HCT116 (cell line): Measurements from ENCODE around the gene FAM151B. TPM values are rescaled to one million over a fixed set of nuclear protein-coding genes. Genes with fewer than 3 reads are reported as not detected.

Source experiments
- ATAC-seq: fragments of 200-7000 bp; cut with Tn5 transposase; 2 replicates; pipeline ENCODE4 v1.9.1; 2020; ENCODE audit warnings: mild to moderate bottlenecking, moderate library complexity
- BruUV-seq: library from RNA; stranded (reverse); fragments of 400-500 nt; replicated peaks from 2 replicates; lab custom pipeline; 2021; lab: Mats Ljungman, UMichigan
- CTCF ChIA-PET: fragments of 300-600 bp; sonication (Branson Sonifier 250); formaldehyde crosslinking; loops from one replicate; lab custom pipeline; 2021; ENCODE audit warnings: antibody characterized with exemption; lab: Charles Lee
- POLR2A ChIA-PET: fragments of 300-600, 350-600 bp; sonication (Branson Sonifier 250); formaldehyde crosslinking; loops from one replicate; lab custom pipeline; 2021; ENCODE audit warnings: antibody characterized with exemption; lab: Charles Lee
- RAD21 ChIA-PET, 2 experiments: fragments of 300-600 bp; sonication (Branson Sonifier 250); formaldehyde crosslinking; loops; one replicate each; lab custom pipeline; 2023; ENCODE audit warnings: low total read pairs in 2 of 2; ENCODE audit not compliant: uncharacterized antibody in 2 of 2, unreplicated experiment in 2 of 2, low non-redundant PET in 1 of 2; lab: Charles Lee
- DNase-seq: peaks from one replicate; pipeline ENCODE4 v3.0.0-alpha.2; 2010; ENCODE audit warnings: low read depth, low spot score
- H2AFZ ChIP-seq: fragments of 200-600 bp; shearing (Covaris generic), sonication (generic); 2 replicates; pipeline ENCODE4 v1.6.1; 2017; ENCODE audit warnings: low read depth, mixed run types, mixed read lengths, antibody characterized with exemption, low read length; ENCODE audit not compliant: poor library complexity, severe bottlenecking
- H3K27ac ChIP-seq: 2 replicates; pipeline ENCODE4 v1.5.1; 2012; ENCODE audit warnings: low read depth, low read length
- H3K27me3 ChIP-seq: fragments of 200-600 bp; sonication (generic); 2 replicates; pipeline ENCODE4 v1.6.1; 2016; ENCODE audit warnings: mixed run types, low read length, mixed read lengths; ENCODE audit not compliant: insufficient read depth
- H3K36me3 ChIP-seq, 2 experiments: fragments of 200-500 bp in 1 of 2; fragments of 200-600 bp in 1 of 2; sonication (Bioruptor generic) in 1 of 2; sonication (generic) in 1 of 2; 2 replicates each; pipeline versions ENCODE4 v1.5.1 to v1.6.1; 2014 to 2016; ENCODE audit warnings: low read length in 2 of 2, inconsistent platforms in 1 of 2, mixed read lengths in 1 of 2, mixed run types in 1 of 2; ENCODE audit not compliant: insufficient read depth in 2 of 2, control insufficient read depth in 1 of 2
- H3K4me1 ChIP-seq, 2 experiments: fragments of 200-600 bp in 1 of 2; sonication (generic) in 1 of 2; 2 replicates each; pipeline versions ENCODE4 v1.5.1 to v1.6.1; 2012 to 2017; ENCODE audit warnings: low read length in 2 of 2, inconsistent platforms in 1 of 2, mild to moderate bottlenecking in 1 of 2, mixed read lengths in 1 of 2, mixed run types in 1 of 2, moderate library complexity in 1 of 2; ENCODE audit not compliant: insufficient read depth in 2 of 2, control insufficient read depth in 1 of 2
- H3K4me2 ChIP-seq: fragments of 200-600 bp; sonication (generic); 2 replicates; pipeline ENCODE4 v1.6.1; 2017; ENCODE audit warnings: mixed run types, low read length, mixed read lengths
- H3K4me3 ChIP-seq, 2 experiments: fragments of 200-600 bp in 1 of 2; sonication (generic) in 1 of 2; replicated peaks in 1 of 2; 2 replicates each; pipeline ENCODE4 v1.5.1; 2011 to 2016; ENCODE audit warnings: low read length in 2 of 2, control low read depth in 1 of 2, low read depth in 1 of 2, mild to moderate bottlenecking in 1 of 2, mixed read lengths in 1 of 2, mixed run types in 1 of 2
- H3K79me2 ChIP-seq: fragments of 200-600 bp; sonication (generic); 2 replicates; pipeline ENCODE4 v1.6.1; 2017; ENCODE audit warnings: mild to moderate bottlenecking, mixed run types, low read length, moderate library complexity, mixed read lengths; ENCODE audit not compliant: insufficient read depth
- H3K9ac ChIP-seq: fragments of 200-600 bp; sonication (generic); 2 replicates; pipeline ENCODE4 v1.6.1; 2016; ENCODE audit warnings: low read length, mixed read lengths
- H3K9me2 ChIP-seq: fragments of 200-600 bp; sonication (generic), shearing (Covaris generic); 2 replicates; pipeline ENCODE4 v1.6.1; 2017; ENCODE audit warnings: mixed run types, mild to moderate bottlenecking, moderate library complexity; ENCODE audit not compliant: insufficient read depth
- H3K9me3 ChIP-seq, 2 experiments: fragments of 200-500 bp in 1 of 2; fragments of 200-600 bp in 1 of 2; sonication (Bioruptor generic) in 1 of 2; sonication (generic) in 1 of 2; 2 replicates each; pipeline ENCODE4 v1.6.1; 2014 to 2017; ENCODE audit warnings: low read length in 2 of 2, mixed read lengths in 2 of 2, inconsistent platforms in 1 of 2, low read depth in 1 of 2, mild to moderate bottlenecking in 1 of 2, mixed run types in 1 of 2, moderate library complexity in 1 of 2; ENCODE audit not compliant: control insufficient read depth in 1 of 2, insufficient read depth in 1 of 2
- H4K20me1 ChIP-seq: fragments of 200-600 bp; sonication (generic), shearing (Covaris generic); 2 replicates; pipeline ENCODE4 v1.6.1; 2017; ENCODE audit warnings: mixed run types, mild to moderate bottlenecking, moderate library complexity; ENCODE audit not compliant: insufficient read depth
- ATF3 ChIP-seq: IDR thresholded peaks from 2 replicates; pipeline ENCODE4 v1.6.1; 2012
- CBX3 ChIP-seq: IDR thresholded peaks from 2 replicates; pipeline ENCODE4 v1.6.1; 2012; ENCODE audit warnings: low read depth
- CEBPB ChIP-seq: IDR thresholded peaks from 2 replicates; pipeline ENCODE4 v1.6.1; 2012; ENCODE audit warnings: low read depth
- EGR1 ChIP-seq: IDR thresholded peaks from 2 replicates; pipeline ENCODE4 v1.6.1; 2012; ENCODE audit warnings: low read depth
- EZH2 ChIP-seq: fragments of 200-600 bp; sonication (generic); IDR thresholded peaks from 2 replicates; pipeline ENCODE4 v1.6.1; 2017; ENCODE audit warnings: antibody characterized with exemption, mixed run types
- EZH2phosphoT487 ChIP-seq: fragments of 200-600 bp; IDR thresholded peaks from 2 replicates; pipeline ENCODE4 v1.6.1; 2018; ENCODE audit warnings: antibody characterized with exemption, borderline replicate concordance
- FOSL1 ChIP-seq: IDR thresholded peaks from 2 replicates; pipeline ENCODE4 v1.6.1; 2012; ENCODE audit warnings: low read depth
- POLR2AphosphoS5 ChIP-seq: IDR thresholded peaks from 2 replicates; pipeline ENCODE4 v1.6.1; 2011; ENCODE audit warnings: mild to moderate bottlenecking, low read depth, low read length, moderate library complexity
- REST ChIP-seq: IDR thresholded peaks from 2 replicates; pipeline ENCODE4 v1.6.1; 2012; ENCODE audit warnings: low read depth
- SP1 ChIP-seq: IDR thresholded peaks from 2 replicates; pipeline ENCODE4 v1.6.1; 2012; ENCODE audit warnings: low read depth
- SRF ChIP-seq: IDR thresholded peaks from 2 replicates; pipeline ENCODE4 v1.6.1; 2012; ENCODE audit warnings: low read depth
- TCF7L2 ChIP-seq: IDR thresholded peaks from 2 replicates; pipeline ENCODE4 v1.7.0; 2011; ENCODE audit warnings: borderline replicate concordance, inconsistent platforms; ENCODE audit not compliant: insufficient read depth, insufficient read length; ENCODE audit errors: extremely low read depth
- YY1 ChIP-seq: IDR thresholded peaks from 2 replicates; pipeline ENCODE4 v1.6.1; 2011; ENCODE audit warnings: low read length, low read depth, moderate library complexity, mild to moderate bottlenecking; ENCODE audit not compliant: insufficient replicate concordance; ENCODE audit errors: extremely low read depth
- ZBTB33 ChIP-seq: IDR thresholded peaks from 2 replicates; pipeline ENCODE4 v1.6.1; 2011; ENCODE audit warnings: mild to moderate bottlenecking, low read length, moderate library complexity; ENCODE audit not compliant: insufficient replicate concordance; ENCODE audit errors: extremely low read depth
- ZFX ChIP-seq: fragments of 450-650 bp; IDR thresholded peaks from 2 replicates; pipeline ENCODE4 v1.6.1; 2017
- ZNF274 ChIP-seq: fragments of 200-500 bp; sonication (Bioruptor generic); IDR thresholded peaks from 2 replicates; pipeline ENCODE4 v1.6.1; 2014; ENCODE audit warnings: mild to moderate bottlenecking, low read depth, low read length, inconsistent platforms
- intact Hi-C: fragments of 100-400 bp; cut with micrococcal nuclease; formaldehyde crosslinking; loops from 2 replicates; pipeline ENCODE4 v1.10.0; 2022
- total RNA-seq: library from RNA; stranded (reverse); gene quantifications from one replicate; pipeline ENCODE4 v1.2.1, GENCODE V29; 2021; ENCODE audit not compliant: unreplicated experiment
- TF ChIP-seq, protein P1 (sequence below), 3 experiments: fragments of 200-600 bp in 1 of 3; sonication (generic) in 1 of 3; IDR thresholded peaks in 2 of 3; conservative IDR thresholded peaks in 1 of 3; 2 replicates each; pipeline ENCODE4 v1.5.1; 2012 to 2017; ENCODE audit warnings: low read depth in 2 of 3, low read length in 2 of 3, antibody characterized with exemption in 1 of 3, borderline replicate concordance in 1 of 3, control low read depth in 1 of 3, mild to moderate bottlenecking in 1 of 3, mixed read lengths in 1 of 3, mixed run types in 1 of 3, moderate library complexity in 1 of 3; ENCODE audit not compliant: insufficient read depth in 1 of 3

FAM151B gene
- total RNA-seq, 1 experiment from 2014 or later, result 1.2 TPM

DNA sequence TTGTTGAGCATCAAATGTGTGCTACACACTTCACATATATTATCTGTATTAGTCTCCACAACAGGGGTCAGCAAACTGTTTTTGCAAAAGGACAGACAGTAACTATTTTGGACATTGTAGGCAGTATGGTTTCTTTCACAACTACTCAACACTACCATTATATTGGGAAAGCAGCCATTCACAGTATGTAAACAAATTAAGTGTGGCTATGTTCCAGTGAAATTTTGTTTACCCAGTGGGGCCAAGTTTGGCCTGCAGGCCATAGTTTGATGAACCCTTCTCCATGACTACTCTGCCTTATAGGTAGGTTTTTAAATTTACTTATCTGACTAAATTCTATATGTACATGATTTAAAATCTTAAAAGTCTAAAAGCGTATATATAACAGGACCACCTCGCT is 13.0 kb upstream of the FAM151B start:
- CTCF ChIA-PET, result no interaction called here
- ATAC-seq, result no peak
- intact Hi-C loops, result no loop called here

More for the DNA sequence above, 13.0 kb upstream of the FAM151B start:
- no peak for DNase-seq
- Histone ChIP-seq H3K79me2 (no peaks in the 10 kb centered on the region), H3K4me1 (no peaks in the 10 kb centered on the region), H4K20me1 (no peaks in the 10 kb centered on the region), H3K27ac (no peak overlapping the region), H3K36me3 (peaks cover 12 to 22% of the 10 kb centered on the region in 2 experiments; a peak in 3 of 4 replicates), H3K4me3 (no peak overlapping the region), H3K9me3 (no peaks in the 10 kb centered on the region), H2AFZ (no peak overlapping the region), H3K27me3 (no peaks in the 10 kb centered on the region), H3K9ac (no peak overlapping the region), H3K9me2 (no peaks in the 10 kb centered on the region), H3K4me2 (no peak overlapping the region)
- no TSS peak for BruUV-seq
- RAD21 ChIA-PET, result no interaction called here
- POLR2A ChIA-PET, result no interaction called here
- TF ChIP-seq ZBTB33 (no peak), SP1 (no peak), TCF7L2 (no peak), ZNF274 (no peak), EZH2 (no peak), REST (no peak), EGR1 (no peak), YY1 (no peak), CBX3 (no peak), POLR2AphosphoS5 (no peak), SRF (no peak), FOSL1 (no peak), CEBPB (no peak), ATF3 (no peak), ZFX (no peak), EZH2phosphoT487 (no peak)
- TF ChIP-seq, protein P1, sequence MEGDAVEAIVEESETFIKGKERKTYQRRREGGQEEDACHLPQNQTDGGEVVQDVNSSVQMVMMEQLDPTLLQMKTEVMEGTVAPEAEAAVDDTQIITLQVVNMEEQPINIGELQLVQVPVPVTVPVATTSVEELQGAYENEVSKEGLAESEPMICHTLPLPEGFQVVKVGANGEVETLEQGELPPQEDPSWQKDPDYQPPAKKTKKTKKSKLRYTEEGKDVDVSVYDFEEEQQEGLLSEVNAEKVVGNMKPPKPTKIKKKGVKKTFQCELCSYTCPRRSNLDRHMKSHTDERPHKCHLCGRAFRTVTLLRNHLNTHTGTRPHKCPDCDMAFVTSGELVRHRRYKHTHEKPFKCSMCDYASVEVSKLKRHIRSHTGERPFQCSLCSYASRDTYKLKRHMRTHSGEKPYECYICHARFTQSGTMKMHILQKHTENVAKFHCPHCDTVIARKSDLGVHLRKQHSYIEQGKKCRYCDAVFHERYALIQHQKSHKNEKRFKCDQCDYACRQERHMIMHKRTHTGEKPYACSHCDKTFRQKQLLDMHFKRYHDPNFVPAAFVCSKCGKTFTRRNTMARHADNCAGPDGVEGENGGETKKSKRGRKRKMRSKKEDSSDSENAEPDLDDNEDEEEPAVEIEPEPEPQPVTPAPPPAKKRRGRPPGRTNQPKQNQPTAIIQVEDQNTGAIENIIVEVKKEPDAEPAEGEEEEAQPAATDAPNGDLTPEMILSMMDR (IDR thresholded peaks at IDR 0.05 in 2 of 3, conservative IDR thresholded peaks at IDR 0.05 in 1 of 3; ENCODE audit: borderline replicate concordance in 1 of 3, insufficient read depth in 1 of 3, low read depth in 2 of 3, low read length in 2 of 3), result no peak
